Right lobe of liver (tissue), 4 donors: Measurements from ENCODE around the gene CYP1A1.

Source experiments
- CTCF ChIP-seq, 4 donors: fragments of 200-600 bp in 3 of 4; fragments of 450-650 bp in 1 of 4; IDR thresholded peaks; one replicate each; pipeline versions ENCODE4 v1.5.1 to v1.8.0; 2016 to 2022; ENCODE audit warnings: antibody characterized with exemption in 4 of 4, mild to moderate bottlenecking in 2 of 4
- POLR2A ChIP-seq: fragments of 450-650 bp; IDR thresholded peaks from one replicate; pipeline ENCODE4 v1.6.1; 2017; ENCODE audit warnings: antibody characterized with exemption, mild to moderate bottlenecking
- donor health status: DM: no; HTN: no; CAD: no.
- donor health status: DM: no; HTN: no; CAD: no.
- donor health status: DM: no; HTN: yes; CAD: no.

GRCh38 chr15:74674161-74674560 lies 51.2 kb downstream of the CYP1A1 start:
- TF ChIP-seq CTCF (IDR thresholded peaks at IDR 0.05) (no peak), POLR2A (no peak)
